ENCODE data around the gene ANXA4. TPM values are rescaled to one million over a fixed set of nuclear protein-coding genes. Genes with fewer than 3 reads are reported as not detected.
"Not testable (repeated sequence)": the region's sequence is repeated elsewhere in the genome, so short reads cannot be mapped to it uniquely, and the experiment has no call there.

ANXA4 gene
- total RNA-seq, 1 donor from 2014 or later: 22.5 TPM

DNA sequence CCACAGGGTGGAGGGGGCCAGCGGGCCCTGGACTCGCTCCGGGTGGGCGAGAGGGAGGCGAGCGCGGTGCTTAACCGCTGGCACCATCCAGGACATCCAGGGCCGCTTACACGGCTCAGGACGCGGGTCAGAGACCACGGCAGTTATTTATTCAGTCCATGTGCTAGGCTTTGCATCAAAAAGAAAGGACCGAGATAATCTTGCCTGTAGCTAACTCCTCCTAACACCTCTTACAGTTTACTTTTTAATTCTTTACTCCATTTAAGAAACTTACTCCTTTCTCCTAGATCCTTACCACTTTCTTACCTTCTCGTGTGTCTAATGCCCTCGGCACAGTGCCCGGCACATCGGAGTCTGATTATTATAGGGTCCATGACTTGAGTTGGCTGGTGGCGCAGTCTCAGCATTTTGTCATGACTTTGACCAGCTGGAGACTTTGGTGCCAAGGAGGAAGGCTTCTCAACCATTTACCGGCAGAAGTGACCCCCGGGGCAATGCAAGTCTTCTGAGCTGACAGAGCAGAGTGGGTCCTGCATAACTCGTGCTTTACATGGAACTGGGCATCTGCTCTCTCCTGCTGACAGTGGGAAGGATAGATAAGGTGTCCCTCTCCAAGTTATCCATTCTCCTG lies 503 bp downstream of the ANXA4 start:
- ATAC-seq (ENCODE audit: poor library complexity): peak; percentile 40
- intact Hi-C loops (cut with DNase I): no loop called here
- no peak for DNase-seq

- ATAC-seq (ENCODE audit: poor library complexity) (no peak), DNase-seq (no peak)
- intact Hi-C loops (cut with DNase I): no loop called here
Observed at GRCh38 chr2:69743847-69744264, 1.9 kb downstream of the ANXA4 start.

GRCh38 chr2:69744456-69744855 lies 2.5 kb downstream of the ANXA4 start:
- intact Hi-C loops (cut with DNase I): no loop called here
- no peak for ATAC-seq (ENCODE audit: poor library complexity)

GRCh38 chr2:69745035-69745434 lies 3.1 kb downstream of the ANXA4 start:
- DNase-seq: no peak
- intact Hi-C loops (cut with DNase I): no loop called here
- no peak for ATAC-seq (ENCODE audit: poor library complexity)

More at GRCh38 chr2:69744456-69744855, 2.5 kb downstream of the ANXA4 start:
- no peak for DNase-seq

DNA sequence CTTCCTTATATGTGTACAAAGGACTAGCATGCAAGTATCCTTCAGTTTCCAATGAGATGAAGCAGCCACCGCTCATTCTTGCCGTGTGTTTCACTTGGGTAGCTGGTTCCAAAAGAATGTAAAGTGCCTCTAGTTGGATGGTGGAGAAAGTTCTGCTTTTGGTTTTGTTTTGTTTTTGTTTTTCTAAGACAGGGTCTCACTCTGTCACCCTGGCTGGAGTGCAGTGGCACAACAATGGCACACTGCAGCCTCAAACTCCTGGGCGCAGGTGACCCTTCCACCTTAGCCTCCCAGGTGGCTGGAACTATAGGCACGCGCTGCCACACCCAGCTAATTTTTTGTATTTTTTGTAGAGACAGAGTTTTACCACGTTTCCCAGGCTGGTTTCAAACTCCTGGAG lies 8.3 kb downstream of the ANXA4 start:
- ATAC-seq (ENCODE audit: poor library complexity) (no peak), DNase-seq (no peak)
- intact Hi-C loops (cut with DNase I): no loop called here

- DNase-seq (no peak), ATAC-seq (ENCODE audit: poor library complexity) (no peak)
- intact Hi-C loops (cut with DNase I): no loop called here
Observed at GRCh38 chr2:69753659-69754363, 11.9 kb downstream of the ANXA4 start.

GRCh38 chr2:69754633-69755032 lies 12.7 kb downstream of the ANXA4 start:
- intact Hi-C loops (cut with DNase I): no loop called here
- no peak for DNase-seq
- ATAC-seq (ENCODE audit: poor library complexity): no peak

DNA sequence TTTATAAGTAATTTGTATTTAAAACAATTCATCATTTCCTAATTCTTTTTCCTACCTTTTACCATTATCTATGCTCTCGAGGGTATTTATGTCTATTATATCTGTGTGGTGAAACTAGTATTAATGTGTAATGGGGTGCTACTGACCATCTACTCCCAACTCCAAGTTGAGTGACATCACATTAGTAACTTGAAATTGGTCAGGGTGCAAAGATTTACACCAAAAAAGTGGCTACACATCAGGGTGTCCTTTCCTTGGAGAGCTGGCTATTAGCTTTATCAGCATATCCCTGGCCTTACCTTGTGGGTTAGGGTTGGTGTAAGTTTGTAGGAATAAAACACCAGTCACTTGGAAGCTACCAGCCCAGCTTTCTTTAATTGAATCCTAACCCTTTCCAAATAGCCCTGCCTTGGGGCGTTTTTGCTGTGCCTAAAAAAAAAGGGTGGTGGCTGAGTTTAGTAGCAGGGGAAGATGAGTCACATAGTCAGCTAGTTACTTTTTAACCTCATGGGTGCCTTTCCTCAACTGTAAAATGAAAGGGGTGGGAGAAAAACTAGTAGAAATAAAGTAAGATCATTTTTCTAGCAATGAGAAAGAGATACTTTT lies 14.0 kb downstream of the ANXA4 start:
- ATAC-seq (ENCODE audit: poor library complexity): peak; percentile 59
- intact Hi-C loops (cut with DNase I): no loop called here
- DNase-seq: no peak

DNA sequence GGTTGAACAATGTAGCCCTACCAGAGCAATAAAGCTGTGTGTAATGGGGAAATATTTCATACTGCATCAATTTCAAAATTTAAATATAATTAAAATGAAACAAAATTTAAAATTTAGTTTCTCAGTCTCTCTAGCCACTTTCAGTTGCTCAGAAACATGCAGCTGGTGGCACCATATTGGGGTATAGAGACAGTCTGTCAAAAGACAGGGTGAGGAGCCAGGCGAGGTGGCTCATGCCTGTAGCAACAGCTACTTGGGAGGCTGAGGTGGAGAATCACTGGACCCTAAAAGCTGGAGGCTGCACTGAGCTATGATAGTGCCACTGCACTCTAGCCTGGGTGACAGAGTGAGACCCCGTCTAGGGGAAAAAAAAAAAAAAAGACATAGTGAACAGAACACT lies 20.1 kb downstream of the ANXA4 start:
- DNase-seq: no peak
- intact Hi-C loops (cut with DNase I): no loop called here
- ATAC-seq (ENCODE audit: poor library complexity): no peak

GRCh38 chr2:69762513-69763494 lies 20.9 kb downstream of the ANXA4 start:
- DNase-seq (no peak), ATAC-seq (ENCODE audit: poor library complexity) (peak; percentile 71)
- intact Hi-C loops (cut with DNase I): no loop called here

GRCh38 chr2:69763831-69764230 lies 21.9 kb downstream of the ANXA4 start:
- ATAC-seq (ENCODE audit: poor library complexity); DNase-seq; intact Hi-C loops (cut with DNase I): not testable (repeated sequence)

DNA sequence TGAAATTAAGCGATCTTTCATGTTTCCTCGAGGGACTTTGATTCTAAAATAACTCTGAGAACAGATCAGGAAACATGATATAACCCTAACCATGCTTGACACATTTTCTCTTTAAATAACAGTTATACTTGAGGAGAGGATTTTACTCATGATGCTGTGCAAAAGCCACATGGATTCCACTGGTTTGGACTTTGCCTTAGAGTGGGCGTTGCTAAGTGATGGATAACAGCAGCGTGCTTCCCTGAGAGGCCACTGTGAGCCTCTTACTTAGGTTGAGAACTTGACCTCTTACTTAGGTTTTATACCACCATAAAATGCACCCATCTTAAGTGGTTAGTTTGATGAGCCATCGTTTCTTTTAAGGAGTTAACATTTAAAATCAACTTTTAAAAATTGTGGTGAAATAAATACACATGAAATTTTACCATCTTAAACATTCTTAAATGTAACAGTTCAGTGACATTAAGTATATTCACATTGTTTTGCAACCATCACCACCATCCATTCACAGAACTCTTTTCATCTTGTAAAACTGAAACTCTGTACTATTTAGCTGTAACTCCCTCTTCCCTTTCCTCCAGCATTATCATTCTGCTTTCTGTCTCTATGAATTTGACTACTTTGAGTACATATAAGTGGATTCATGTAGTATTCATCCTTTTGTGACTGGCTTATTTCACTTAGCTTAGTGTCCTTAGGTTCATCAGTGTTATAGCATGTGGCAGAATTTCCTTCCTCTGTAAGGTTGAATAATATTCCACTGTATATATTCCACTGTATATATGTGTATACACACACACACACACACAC lies 22.6 kb downstream of the ANXA4 start:
- intact Hi-C loops (cut with DNase I): no loop called here
- ATAC-seq (ENCODE audit: poor library complexity): no peak
- no peak for DNase-seq

DNA sequence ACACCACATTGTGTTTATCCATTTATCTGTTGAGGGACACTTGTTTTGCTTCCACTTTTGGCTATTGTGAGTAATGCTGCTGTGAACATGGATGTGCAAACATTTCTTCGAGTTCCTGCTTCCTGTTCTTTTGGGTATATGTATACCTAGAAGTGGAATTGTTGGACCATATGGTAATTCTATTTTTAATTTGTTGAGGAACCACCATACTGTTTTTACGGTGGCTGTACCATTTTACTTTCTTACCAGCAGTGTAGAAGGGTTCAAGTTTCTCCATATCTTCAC lies 23.1 kb downstream of the ANXA4 start:
- DNase-seq (no peak), ATAC-seq (ENCODE audit: poor library complexity) (no peak)
- intact Hi-C loops (cut with DNase I): no loop called here

DNA sequence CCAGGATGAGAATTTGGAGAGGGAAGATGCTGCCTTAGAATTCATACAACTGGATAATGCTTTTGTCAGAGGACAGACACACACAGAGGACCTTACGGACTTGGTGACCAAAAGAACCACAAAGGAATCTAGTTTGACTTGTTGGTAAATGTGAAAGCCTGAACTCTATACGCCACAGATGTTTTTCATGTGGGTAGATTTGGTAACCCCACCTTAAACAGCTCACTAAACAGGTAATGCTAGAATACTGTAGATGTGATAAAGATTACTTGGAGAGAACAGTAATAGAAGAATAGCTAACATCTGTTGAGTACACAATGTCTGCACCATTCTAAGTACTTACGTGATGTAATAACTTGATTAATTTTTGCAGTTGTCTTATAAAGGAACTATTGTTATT lies 24.1 kb downstream of the ANXA4 start:
- ATAC-seq (ENCODE audit: poor library complexity) (no peak), DNase-seq (no peak)
- intact Hi-C loops (cut with DNase I): no loop called here

DNA sequence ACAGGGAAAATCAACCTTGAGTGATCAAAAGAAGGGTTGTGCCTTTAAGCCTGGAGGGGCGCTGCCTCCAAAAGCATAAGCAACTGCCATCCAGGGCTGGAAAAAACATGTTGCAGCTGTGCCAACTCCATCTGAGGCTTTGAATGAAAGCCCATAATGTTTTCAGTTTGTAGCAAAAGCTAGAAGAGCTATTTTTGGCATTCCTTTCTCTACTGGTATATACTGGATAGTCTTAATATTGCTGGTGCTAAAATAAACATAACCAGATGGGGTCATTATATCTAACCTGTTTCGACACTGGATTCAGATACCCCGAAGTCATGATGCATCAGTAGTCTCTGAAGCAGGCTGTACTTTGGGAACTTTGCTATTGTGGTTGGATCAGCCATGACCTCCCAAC lies 25.1 kb downstream of the ANXA4 start:
- intact Hi-C loops (cut with DNase I): no loop called here
- DNase-seq: no peak
- ATAC-seq (ENCODE audit: poor library complexity): no peak

DNA sequence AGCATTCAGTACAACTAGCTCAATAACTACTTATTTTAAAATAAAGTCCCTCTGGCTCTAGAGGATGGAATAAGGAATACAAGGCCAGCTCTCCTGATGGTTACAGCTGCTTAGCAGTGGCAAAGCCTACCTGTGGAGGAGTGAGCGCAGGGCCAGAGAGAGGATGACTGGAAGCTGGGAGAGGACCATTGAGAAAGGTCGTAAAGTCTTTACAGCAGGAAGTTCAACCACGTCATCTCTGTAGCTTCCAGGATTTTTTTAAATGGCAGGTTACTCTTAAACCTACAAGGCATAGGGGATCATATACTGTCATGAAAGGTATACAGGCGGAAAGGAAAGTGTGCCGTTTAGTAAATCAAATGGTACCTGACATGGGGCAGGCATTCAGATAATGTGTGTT lies 26.3 kb downstream of the ANXA4 start:
- DNase-seq (no peak), ATAC-seq (ENCODE audit: poor library complexity) (no peak)
- intact Hi-C loops (cut with DNase I): no loop called here

- no peak for DNase-seq
- ATAC-seq (ENCODE audit: poor library complexity): no peak
- intact Hi-C loops (cut with DNase I): no loop called here
Observed at GRCh38 chr2:69768789-69769188, 26.9 kb downstream of the ANXA4 start.

- ATAC-seq (ENCODE audit: poor library complexity): no peak
- intact Hi-C loops (cut with DNase I): no loop called here
Observed at GRCh38 chr2:69769272-69769671, 27.3 kb downstream of the ANXA4 start.

More at GRCh38 chr2:69769272-69769671, 27.3 kb downstream of the ANXA4 start:
- DNase-seq: no peak

Data from Right ventricle myocardium superior (tissue), 1 donor.